Keratinocyte (primary cell): Measurements from ENCODE around the gene GHRH. TPM values are rescaled to one million over a fixed set of nuclear protein-coding genes. Genes with fewer than 3 reads are reported as not detected.

Source experiments
- DNase-seq: peaks from one replicate; pipeline ENCODE4 v3.0.0-alpha.2; 2011; ENCODE audit warnings: low read depth, missing footprints, low spot score
- FAIRE-seq: peaks from 2 replicates; lab custom pipeline; 2011; peaks lifted over from hg19 to GRCh38; lab: Jason Lieb, UNC
- H2AFZ ChIP-seq: 2 replicates; pipeline ENCODE4 v1.6.0; 2012; ENCODE audit warnings: low read length, control low read depth, inconsistent platforms; ENCODE audit not compliant: control insufficient read depth
- H3K27ac ChIP-seq: 2 replicates; pipeline ENCODE4 v1.5.1; 2011; ENCODE audit warnings: low read length; ENCODE audit not compliant: control insufficient read depth, insufficient read depth
- H3K27me3 ChIP-seq: 3 replicates; pipeline ENCODE4 v1.6.0; 2011; ENCODE audit warnings: low read length; ENCODE audit not compliant: control insufficient read depth, insufficient read depth; ENCODE audit errors: extremely low read depth
- H3K36me3 ChIP-seq, 2 experiments: 2 replicates in 1 of 2; 3 replicates in 1 of 2; pipeline ENCODE4 v1.5.1; 2011; ENCODE audit warnings: low read length in 2 of 2, mild to moderate bottlenecking in 1 of 2; ENCODE audit not compliant: control insufficient read depth in 2 of 2, insufficient read depth in 2 of 2; ENCODE audit errors: extremely low read depth in 1 of 2
- H3K4me1 ChIP-seq: 3 replicates; pipeline ENCODE4 v1.5.1; 2011; ENCODE audit warnings: low read length; ENCODE audit not compliant: control insufficient read depth, insufficient read depth; ENCODE audit errors: extremely low read depth
- H3K4me2 ChIP-seq: 3 replicates; pipeline ENCODE4 v1.6.0; 2011; ENCODE audit warnings: low read depth, low read length; ENCODE audit not compliant: control insufficient read depth, insufficient read depth; ENCODE audit errors: extremely low read depth
- H3K4me3 ChIP-seq, 3 experiments: fragments of 200-600 bp in 1 of 3; sonication (generic) in 1 of 3; 2 replicates in 2 of 3; 3 replicates in 1 of 3; pipeline ENCODE4 v1.5.1; 2011 to 2016; ENCODE audit warnings: low read length in 3 of 3, mild to moderate bottlenecking in 3 of 3, control low read depth in 2 of 3, inconsistent platforms in 1 of 3, low read depth in 1 of 3, mixed read lengths in 1 of 3, mixed run types in 1 of 3, moderate library complexity in 1 of 3; ENCODE audit not compliant: control insufficient read depth in 2 of 3, insufficient read depth in 2 of 3; ENCODE audit errors: extremely low read depth in 1 of 3
- H3K79me2 ChIP-seq: 2 replicates; pipeline ENCODE4 v1.6.0; 2012; ENCODE audit warnings: low read length; ENCODE audit not compliant: control insufficient read depth, insufficient read depth
- H3K9ac ChIP-seq: 3 replicates; pipeline ENCODE4 v1.6.0; 2011; ENCODE audit warnings: low read length; ENCODE audit not compliant: control insufficient read depth, insufficient read depth; ENCODE audit errors: extremely low read depth
- H3K9me1 ChIP-seq: 3 replicates; pipeline ENCODE4 v1.6.0; 2011; ENCODE audit warnings: low read length; ENCODE audit not compliant: control insufficient read depth, insufficient read depth; ENCODE audit errors: extremely low read depth
- H3K9me3 ChIP-seq: 2 replicates; pipeline ENCODE4 v1.5.1; 2012; ENCODE audit warnings: low read depth, low read length; ENCODE audit not compliant: control insufficient read depth
- H4K20me1 ChIP-seq: 3 replicates; pipeline ENCODE4 v1.6.0; 2011; ENCODE audit warnings: low read length; ENCODE audit not compliant: control insufficient read depth, insufficient read depth; ENCODE audit errors: extremely low read depth
- CTCF ChIP-seq, 3 experiments: IDR thresholded peaks in 1 of 3; conservative IDR thresholded peaks in 1 of 3; optimal IDR thresholded peaks in 1 of 3; 2 replicates in 2 of 3; 3 replicates in 1 of 3; pipeline versions ENCODE3 to v1.5.1; 2011; ENCODE audit warnings: low read length in 3 of 3, mild to moderate bottlenecking in 3 of 3, moderate library complexity in 2 of 3, control low read depth in 1 of 3, inconsistent platforms in 1 of 3; ENCODE audit not compliant: insufficient read depth in 2 of 3; ENCODE audit errors: extremely low read depth in 1 of 3
- EZH2 ChIP-seq: IDR thresholded peaks from one replicate; pipeline ENCODE4 v1.6.1; 2012; ENCODE audit warnings: inconsistent platforms, mild to moderate bottlenecking, low read length, moderate library complexity
- dilution Hi-C: fragments of 300-500 bp; cut with MboI; formaldehyde crosslinking; loops from one replicate; pipeline ENCODE4 v1.7.0; 2020; ENCODE audit warnings: low sequenced_read_pairs; ENCODE audit not compliant: extremely low pct_ligation_motif_present
- polyA plus RNA-seq, 5 experiments: library from polyadenylated mRNA; depleted of rRNA in 3 of 5; stranded (reverse) in 3 of 5; stranded (forward) in 1 of 5; unstranded in 1 of 5; fragments of >200 nt; gene quantifications; 1 replicate in 1 of 5; 2 replicates in 3 of 5; 3 replicates in 1 of 5; pipeline versions ENCODE4 v1.2.1 to v1.2.3, GENCODE V29; 2011 to 2012; ENCODE audit warnings: missing spikeins in 2 of 5, low read depth in 1 of 5, low replicate concordance in 1 of 5

The GHRH gene
- polyA plus RNA-seq, 1 donor (not counting 4 experiments of a cell fraction or from before 2014, with no cell fraction given): not detected

- Histone ChIP-seq H3K79me2 (peaks cover 13% of the 10 kb centered on the region), H3K9me1 (no peaks in the 10 kb centered on the region), H2AFZ (no peak overlapping the region), H3K27me3 (no peaks in the 10 kb centered on the region), H4K20me1 (no peaks in the 10 kb centered on the region), H3K4me3 (no peak overlapping the region), H3K36me3 (peaks cover 10 to 14% of the 10 kb centered on the region in 2 experiments), H3K9me3 (no peaks in the 10 kb centered on the region), H3K4me2 (no peak overlapping the region), H3K9ac (no peak overlapping the region), H3K4me1 (peaks cover 4% of the 10 kb centered on the region), H3K27ac (no peak overlapping the region)
- no peak for TF ChIP-seq EZH2
- no peak for TF ChIP-seq CTCF (optimal IDR thresholded peaks at IDR 0.05 in 1 of 3, IDR thresholded peaks at IDR 0.05 in 1 of 3, conservative IDR thresholded peaks at IDR 0.05 in 1 of 3; ENCODE audit: extremely low read depth in 1 of 3, insufficient read depth in 2 of 3, low read length in 3 of 3)
- DNase-seq (no peak), FAIRE-seq (no peak)
- dilution Hi-C loops: no loop called here
Measured at GRCh38 chr20:37308086-37309050, 46.8 kb upstream of the GHRH start.

DNA sequence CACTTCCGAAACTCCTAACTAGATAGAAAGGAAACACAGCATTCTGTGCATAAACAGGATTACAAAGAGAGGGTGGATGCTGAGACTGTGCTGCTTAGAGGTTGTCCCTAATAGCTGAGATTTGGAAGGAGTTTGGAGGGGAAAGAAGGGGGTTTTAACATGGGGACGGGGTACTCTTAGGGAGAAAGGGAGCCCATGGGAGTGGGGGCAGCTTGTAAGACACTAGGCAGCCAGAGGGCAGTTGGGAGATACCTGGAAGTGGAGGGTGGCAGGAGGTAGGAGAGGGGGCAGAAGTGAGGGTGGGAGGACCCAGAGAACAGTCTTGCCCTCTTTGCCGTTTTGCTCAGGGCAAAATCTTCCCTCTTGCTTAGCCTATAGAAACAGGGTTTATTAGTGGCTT is 44.2 kb upstream of the GHRH start:
- dilution Hi-C loops: no loop called here
- Histone ChIP-seq H3K36me3 (peaks cover 22 to 25% of the 10 kb centered on the region in 2 experiments), H3K79me2 (peaks cover 12% of the 10 kb centered on the region), H4K20me1 (no peaks in the 10 kb centered on the region), H3K4me1 (no peaks in the 10 kb centered on the region), H3K27ac (no peak overlapping the region), H2AFZ (no peak overlapping the region), H3K9ac (no peak overlapping the region), H3K27me3 (no peaks in the 10 kb centered on the region), H3K9me3 (no peaks in the 10 kb centered on the region), H3K4me3 (no peak overlapping the region), H3K9me1 (no peaks in the 10 kb centered on the region), H3K4me2 (no peak overlapping the region)
- DNase-seq (no peak), FAIRE-seq (no peak)
- TF ChIP-seq EZH2 (no peak), CTCF (optimal IDR thresholded peaks at IDR 0.05 in 1 of 3, IDR thresholded peaks at IDR 0.05 in 1 of 3, conservative IDR thresholded peaks at IDR 0.05 in 1 of 3; ENCODE audit: extremely low read depth in 1 of 3, insufficient read depth in 2 of 3, low read length in 3 of 3) (no peak)
